ENCODE results near the gene PTPN3. TPM values are rescaled to one million over a fixed set of nuclear protein-coding genes. Genes with fewer than 3 reads are reported as not detected.

Gene PTPN3
- total and polyA plus RNA-seq, 12 donors: 3.1 to 70.7 (median 49.6) TPM

GRCh38 chr9:109417585-109418544 is 80.2 kb downstream of the PTPN3 start:
- H3K9me3 ChIP-seq: no peaks in the 10 kb centered on the region
- H3K4me1 ChIP-seq: peaks cover 0 to 65% (median 24%) of the 10 kb centered on the region in 9 donors
- intact Hi-C loops (cut with DNase I): no loop called here
- ATAC-seq: peak; percentile 30 to 83 (median 45)
- no peak for TF ChIP-seq CTCF (IDR thresholded peaks at IDR 0.05)
- DNase-seq: peak in 1 of 2 donors; percentile 36
- H3K27me3 ChIP-seq: no peaks in the 10 kb centered on the region
- H3K27ac ChIP-seq: peak overlapping the region; percentile 54 to 92 (median 76)
- H3K4me3 ChIP-seq: peak overlapping the region in 4 of 10 donors; percentile 5 to 26 (median 11)
- 78 to 90% methylated on average over 6 of the region's 6 CpGs for WGBS, 2 donors
- peaks cover 0 to 13% (median 0%) of the 10 kb centered on the region in 9 donors for H3K36me3 ChIP-seq

- DNase-seq (no peak), ATAC-seq (peak in 7 of 8 donors; percentile 48 to 77 (median 68))
- Histone ChIP-seq H3K9me3 (no peaks in the 10 kb centered on the region), H3K4me3 (peak overlapping the region in 3 of 10 donors; percentile 5 to 26 (median 21)), H3K36me3 (peaks cover 0 to 13% (median 0%) of the 10 kb centered on the region in 9 donors), H3K27me3 (no peaks in the 10 kb centered on the region), H3K27ac (peak overlapping the region; percentile 54 to 92 (median 76)), H3K4me1 (peaks cover 0 to 60% (median 16%) of the 10 kb centered on the region in 9 donors)
- TF ChIP-seq CTCF (IDR thresholded peaks at IDR 0.05): no peak
- WGBS, 2 donors: 81 to 91% methylated on average over 8 of the region's 8 CpGs
- intact Hi-C loops (cut with DNase I): no loop called here
These were observed 81.1 kb downstream of the PTPN3 start for GRCh38 chr9:109417054-109417453.

DNA sequence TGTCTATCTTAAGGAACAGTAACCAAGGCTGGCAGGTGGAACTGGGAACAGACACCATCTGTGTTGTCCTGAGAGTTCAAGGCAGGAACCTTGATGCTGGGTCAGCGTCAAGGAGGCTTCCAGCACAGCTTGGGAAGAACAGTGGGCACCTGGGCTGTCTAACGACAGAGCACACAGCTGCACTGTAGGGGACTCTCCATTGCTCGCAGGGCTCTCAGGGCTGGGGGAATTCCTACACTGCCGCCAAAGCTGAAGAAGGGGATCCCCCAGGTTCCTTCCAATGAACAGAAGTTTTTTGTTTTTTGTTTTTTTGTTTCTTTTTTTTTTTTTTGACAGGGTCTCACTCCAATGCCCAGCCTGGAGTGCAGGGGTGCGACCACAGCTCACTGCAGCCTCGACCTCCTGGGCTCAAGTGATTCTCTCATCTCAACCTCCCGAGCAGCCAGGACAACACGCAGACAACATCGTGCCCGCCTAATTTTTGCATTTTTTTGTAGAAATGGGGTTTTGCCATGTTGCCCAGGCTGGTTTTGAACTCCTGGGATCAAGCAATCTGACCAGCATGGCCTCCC is 81.9 kb downstream of the PTPN3 start:
- Histone ChIP-seq H3K36me3 (peaks cover 0 to 13% (median 0%) of the 10 kb centered on the region in 9 donors), H3K27me3 (no peaks in the 10 kb centered on the region), H3K27ac (peak overlapping the region in 8 of 10 donors; percentile 57 to 92 (median 80)), H3K4me1 (peaks cover 0 to 52% (median 15%) of the 10 kb centered on the region in 9 donors), H3K9me3 (no peaks in the 10 kb centered on the region), H3K4me3 (peak overlapping the region in 2 of 10 donors; percentile 5 to 21)
- DNase-seq (no peak), ATAC-seq (no peak)
- 85 to 93% methylated on average over 10 of the region's 10 CpGs for WGBS, 2 donors
- no peak for TF ChIP-seq CTCF (IDR thresholded peaks at IDR 0.05)
- intact Hi-C loops (cut with DNase I): no loop called here

- no peaks in the 10 kb centered on the region for H3K9me3 ChIP-seq
- ATAC-seq (no peak), DNase-seq (no peak)
- intact Hi-C loops (cut with DNase I): no loop called here
- no peak overlapping the region for H3K4me3 ChIP-seq
- H3K27ac ChIP-seq: peak overlapping the region in 4 of 10 donors; percentile 1 to 16 (median 10)
- H3K36me3 ChIP-seq: peaks cover 0 to 20% (median 0%) of the 10 kb centered on the region in 9 donors
- WGBS, 2 donors: 52 to 68% methylated on average over 7 of the region's 7 CpGs
- H3K4me1 ChIP-seq: peaks cover 0 to 48% (median 9%) of the 10 kb centered on the region in 9 donors
- no peaks in the 10 kb centered on the region for H3K27me3 ChIP-seq
- TF ChIP-seq CTCF (IDR thresholded peaks at IDR 0.05): no peak
These were observed 83.9 kb downstream of the PTPN3 start for GRCh38 chr9:109414125-109414785.

All from heart right ventricle (tissue), 16 donors.